Sigmoid colon (tissue), 4 donors: ENCODE measurements around the gene GPR4.

Experiments used
- EP300 ChIP-seq, 4 donors: sonication (generic); formaldehyde crosslinking; IDR thresholded peaks; one replicate each; pipeline ENCODE4 v1.6.1; 2017; ENCODE audit warnings: antibody characterized with exemption in 4 of 4
- POLR2AphosphoS5 ChIP-seq, 4 donors: sonication (generic); formaldehyde crosslinking; IDR thresholded peaks; one replicate each; pipeline ENCODE4 v1.6.1; 2017; ENCODE audit warnings: antibody characterized with exemption in 4 of 4
- TF ChIP-seq, protein P1 (sequence below), 4 experiments: fragments of 450-650 bp in 3 of 4; fragments of 200-600 bp in 1 of 4; IDR thresholded peaks; one replicate each; pipeline ENCODE4 v1.5.1; 2016 to 2019; ENCODE audit warnings: antibody characterized with exemption in 4 of 4, mild to moderate bottlenecking in 3 of 4, moderate library complexity in 2 of 4

DNA sequence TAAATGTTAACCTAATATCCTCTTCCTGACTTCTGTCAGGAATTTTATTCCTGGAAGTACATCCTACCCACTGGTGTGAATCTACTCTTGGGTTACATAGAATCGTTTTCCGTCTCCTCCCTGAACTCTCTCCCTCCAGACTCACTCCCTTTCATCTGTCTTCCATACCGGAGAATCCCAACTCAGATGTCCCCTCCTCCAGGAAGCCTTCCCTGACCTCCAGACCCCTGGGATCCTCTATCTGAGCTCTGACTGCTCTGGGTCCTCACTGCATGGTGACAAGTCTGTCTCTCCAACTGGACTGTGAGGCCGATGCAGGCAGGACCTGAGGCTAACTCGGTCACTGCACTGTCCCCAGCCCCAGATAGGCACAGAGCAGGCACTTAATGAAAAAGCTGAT is 42.0 kb downstream of the GPR4 start:
- TF ChIP-seq, protein P1, sequence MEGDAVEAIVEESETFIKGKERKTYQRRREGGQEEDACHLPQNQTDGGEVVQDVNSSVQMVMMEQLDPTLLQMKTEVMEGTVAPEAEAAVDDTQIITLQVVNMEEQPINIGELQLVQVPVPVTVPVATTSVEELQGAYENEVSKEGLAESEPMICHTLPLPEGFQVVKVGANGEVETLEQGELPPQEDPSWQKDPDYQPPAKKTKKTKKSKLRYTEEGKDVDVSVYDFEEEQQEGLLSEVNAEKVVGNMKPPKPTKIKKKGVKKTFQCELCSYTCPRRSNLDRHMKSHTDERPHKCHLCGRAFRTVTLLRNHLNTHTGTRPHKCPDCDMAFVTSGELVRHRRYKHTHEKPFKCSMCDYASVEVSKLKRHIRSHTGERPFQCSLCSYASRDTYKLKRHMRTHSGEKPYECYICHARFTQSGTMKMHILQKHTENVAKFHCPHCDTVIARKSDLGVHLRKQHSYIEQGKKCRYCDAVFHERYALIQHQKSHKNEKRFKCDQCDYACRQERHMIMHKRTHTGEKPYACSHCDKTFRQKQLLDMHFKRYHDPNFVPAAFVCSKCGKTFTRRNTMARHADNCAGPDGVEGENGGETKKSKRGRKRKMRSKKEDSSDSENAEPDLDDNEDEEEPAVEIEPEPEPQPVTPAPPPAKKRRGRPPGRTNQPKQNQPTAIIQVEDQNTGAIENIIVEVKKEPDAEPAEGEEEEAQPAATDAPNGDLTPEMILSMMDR (IDR thresholded peaks at IDR 0.05), result no peak
- TF ChIP-seq EP300 (IDR thresholded peaks at IDR 0.05) (no peak), POLR2AphosphoS5 (IDR thresholded peaks at IDR 0.05) (no peak)
